HG02840 (cell line): Measurements from ENCODE around the gene HACD3.
A peak's percentile ranks its signal among the peaks of the same experiment; 100 is the strongest.
"Not testable (repeated sequence)": the region's sequence is repeated elsewhere in the genome, so short reads cannot be mapped to it uniquely, and the experiment has no call there.

Experiments used
- ATAC-seq: cut with Tn5 transposase; IDR thresholded peaks from one replicate; pipeline ENCODE4 v1.9.1; 2021; ENCODE audit warnings: mild to moderate bottlenecking, moderate library complexity, moderate number of reproducible peaks; ENCODE audit not compliant: unreplicated experiment, low FRiP score

The HACD3 gene

GRCh38 chr15:65595960-65596359 lies 65.7 kb downstream of the HACD3 start:
- ATAC-seq: no peak

DNA sequence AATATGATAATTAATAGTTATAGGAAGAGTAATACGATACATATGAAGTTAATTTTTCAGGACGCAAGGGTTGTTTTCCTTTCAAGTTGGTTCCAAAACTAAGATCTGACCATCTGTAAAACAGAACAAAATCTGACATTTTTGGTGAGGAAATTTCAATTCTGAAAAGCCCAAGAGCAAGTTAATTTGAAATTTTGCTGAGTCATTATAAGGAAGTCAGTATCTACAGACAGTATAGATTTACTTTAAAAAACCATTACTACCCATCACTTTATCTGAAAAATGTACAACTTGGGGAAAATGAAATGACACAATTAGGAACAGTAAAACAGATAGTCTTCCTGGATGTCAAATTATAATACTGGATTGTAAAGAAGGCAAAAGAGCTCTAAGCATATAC lies 68.2 kb downstream of the HACD3 start:
- ATAC-seq: no peak

DNA sequence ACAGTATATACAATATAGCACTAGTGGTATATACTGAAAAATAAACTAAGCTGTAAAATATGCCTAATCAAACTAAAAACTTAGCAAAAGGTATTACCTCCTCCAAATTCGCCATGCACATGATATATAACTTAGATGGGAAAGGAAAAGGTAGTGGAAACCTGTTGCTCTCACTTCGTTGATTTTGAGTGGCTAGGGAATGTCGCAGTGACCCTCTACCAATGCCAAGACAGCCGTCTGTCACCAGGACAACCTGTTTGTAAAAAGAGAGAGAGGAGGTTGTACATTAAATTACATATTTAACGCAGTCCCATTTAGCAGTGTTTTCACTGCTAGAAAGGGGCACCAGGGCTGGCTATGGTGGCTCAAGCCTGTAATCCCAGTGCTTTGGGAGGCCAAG lies 69.4 kb downstream of the HACD3 start:
- no peak for ATAC-seq

DNA sequence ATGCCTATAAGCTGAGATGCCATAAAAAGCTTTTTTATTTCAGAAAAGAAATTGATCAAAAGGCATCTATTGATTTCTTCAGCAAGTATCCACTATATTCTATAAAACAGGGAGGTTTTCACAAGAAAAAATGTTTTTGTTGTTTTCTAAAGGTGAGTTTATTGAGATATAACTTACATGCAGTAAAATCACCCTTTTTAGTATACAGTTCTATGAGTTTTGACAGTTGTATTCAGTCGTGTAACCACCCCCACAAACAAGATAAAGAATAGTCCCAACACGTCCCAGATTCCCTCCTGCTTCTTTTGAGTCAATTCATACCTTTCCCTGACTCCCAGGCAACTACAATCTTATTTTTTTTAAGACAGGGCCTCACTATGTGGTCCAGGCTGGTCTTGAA lies 72.9 kb downstream of the HACD3 start:
- ATAC-seq: no peak

- ATAC-seq: no peak
These were observed 73.3 kb downstream of the HACD3 start for GRCh38 chr15:65603559-65603958.

GRCh38 chr15:65610871-65611718 lies 80.8 kb downstream of the HACD3 start, which contains the start of gene INTS14:
TSS of gene INTS14 (minus strand) at chr15:65611131. CDS start at chr15:65607380, 3,751 bp downstream.
- peak; percentile 95 for ATAC-seq

DNA sequence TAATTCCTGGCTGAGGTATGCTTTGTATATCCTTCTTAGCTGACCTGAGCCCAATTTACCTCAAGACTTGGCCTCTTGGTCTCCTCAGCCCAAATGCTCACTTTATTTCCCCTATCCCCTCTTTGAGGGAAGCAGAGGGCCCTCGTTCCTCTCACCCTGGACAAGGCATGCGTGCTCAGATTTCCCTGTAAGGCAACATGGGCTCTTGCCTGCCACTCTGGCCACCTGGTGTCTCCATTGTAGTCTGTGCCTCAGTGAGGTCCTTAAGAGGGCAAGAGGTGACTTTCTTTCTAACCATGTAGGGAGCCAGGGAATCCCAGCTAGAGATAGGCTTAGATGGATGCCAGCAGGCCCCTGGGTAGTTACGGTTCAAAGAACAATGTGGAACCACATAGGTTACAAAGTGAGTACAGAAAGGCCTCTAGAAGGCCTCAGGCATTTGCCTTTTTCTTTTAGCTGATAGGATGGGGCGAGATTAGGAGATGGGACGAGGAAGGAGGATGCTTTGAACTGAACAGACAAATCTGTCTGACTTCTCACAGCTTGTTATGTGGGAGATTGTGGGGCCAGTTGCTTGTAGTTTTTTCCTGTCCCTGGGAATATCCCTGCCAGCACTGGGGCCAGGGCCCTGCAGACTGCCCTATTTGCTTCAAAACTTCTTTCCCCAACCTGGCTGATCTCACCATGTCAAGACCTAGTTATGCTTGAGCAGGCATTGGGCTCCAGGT lies 81.8 kb downstream of the HACD3 start:
- no peak for ATAC-seq

DNA sequence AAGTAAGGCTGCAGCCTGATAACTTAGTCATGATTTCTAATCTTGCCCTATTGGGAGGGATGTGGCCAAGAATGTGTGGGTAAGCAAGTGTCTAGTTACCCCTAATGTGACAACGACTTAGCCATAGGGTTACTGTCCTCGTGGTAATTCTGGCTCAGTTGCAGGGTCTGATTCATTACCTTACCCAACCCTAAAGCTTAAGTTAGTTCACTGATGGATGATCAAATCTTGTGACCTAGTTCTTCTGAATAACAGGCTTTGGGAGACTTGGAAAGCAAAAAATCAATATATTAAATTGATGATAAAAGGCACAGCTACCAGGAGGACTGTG lies 82.3 kb downstream of the HACD3 start:
- ATAC-seq: no peak

DNA sequence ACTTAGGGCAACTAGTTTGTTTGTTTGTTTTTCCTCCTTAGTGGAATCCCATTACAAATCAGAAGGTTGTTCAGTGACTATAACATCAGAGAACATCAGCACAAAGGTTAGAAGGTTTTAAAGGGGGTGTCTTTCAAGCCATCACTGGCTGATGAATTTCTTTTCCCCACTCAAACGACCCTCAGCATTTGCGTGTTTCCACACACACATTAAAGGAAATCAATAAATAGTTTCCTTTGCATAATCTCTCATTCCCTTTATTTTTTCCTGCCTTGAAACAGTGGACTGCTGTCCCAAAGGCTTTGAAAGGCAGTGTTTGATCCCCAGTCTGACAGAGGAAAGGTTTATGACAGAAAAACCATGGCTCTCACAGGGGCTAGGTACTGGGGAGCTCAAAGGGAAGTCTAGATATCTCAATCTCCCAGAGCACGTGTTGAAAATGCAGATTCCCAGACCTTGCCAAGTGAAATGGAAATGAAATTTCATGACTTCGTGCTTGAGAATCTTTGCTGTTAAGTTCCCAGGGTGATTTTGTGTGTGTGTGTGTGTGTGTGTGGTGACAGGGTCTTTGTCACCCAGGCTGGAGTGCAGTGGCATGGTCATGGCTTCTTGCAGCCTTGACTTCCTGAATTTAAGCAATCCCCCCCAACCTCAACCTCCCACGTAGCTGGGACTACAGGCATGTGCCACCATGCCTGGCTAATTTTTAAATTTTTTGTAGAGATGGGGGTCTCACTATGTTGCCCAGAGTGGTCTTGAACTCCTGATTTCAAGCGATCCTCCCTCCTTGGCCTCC lies 82.9 kb downstream of the HACD3 start:
- ATAC-seq: no peak

DNA sequence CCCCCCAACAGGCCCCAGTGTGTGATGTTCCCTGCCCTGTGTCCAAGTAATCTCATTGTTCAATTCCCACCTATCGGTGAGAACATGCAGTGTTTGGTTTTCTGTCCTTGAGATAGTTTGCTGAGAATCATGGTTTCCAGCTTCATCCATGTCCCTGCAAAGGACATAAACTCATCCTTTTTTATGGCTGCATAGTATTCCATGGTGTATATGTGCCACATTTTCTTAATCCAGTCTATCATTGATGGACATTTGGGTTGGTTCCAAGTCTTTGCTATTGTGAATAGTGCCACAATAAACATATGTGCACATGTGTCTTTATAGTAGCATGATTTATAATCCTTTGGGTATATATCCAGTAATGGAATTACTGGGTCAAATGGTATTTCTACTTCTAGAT lies 85.6 kb downstream of the HACD3 start:
- not testable (repeated sequence) for ATAC-seq

DNA sequence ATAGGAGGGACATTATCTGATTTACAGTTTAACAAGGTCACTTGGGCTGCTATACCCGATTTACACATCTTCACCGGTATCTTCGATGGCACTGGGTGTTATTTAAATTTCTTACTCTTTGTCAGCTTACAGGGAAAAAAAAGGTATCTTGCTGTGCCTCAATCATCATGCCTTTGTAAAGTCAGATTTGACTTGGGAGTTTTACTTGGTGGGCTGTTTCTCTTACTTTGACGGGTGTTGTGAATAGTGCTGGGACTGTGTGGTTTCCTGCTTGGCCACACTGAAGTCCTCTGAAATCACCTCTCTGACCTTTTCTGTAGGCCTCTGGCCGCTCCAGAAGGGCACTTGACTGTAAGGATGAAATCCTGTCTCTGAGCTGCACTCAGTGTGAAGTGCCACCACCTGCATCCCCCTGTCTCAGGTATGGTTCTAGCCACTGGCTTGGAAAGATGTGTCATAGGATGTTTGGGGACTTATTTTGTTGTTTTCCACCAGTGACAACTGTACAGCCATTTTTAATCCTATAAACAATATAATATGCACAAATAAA lies 88.4 kb downstream of the HACD3 start:
- ATAC-seq: no peak

GRCh38 chr15:65619626-65620290 lies 89.5 kb downstream of the HACD3 start:
- no peak for ATAC-seq

DNA sequence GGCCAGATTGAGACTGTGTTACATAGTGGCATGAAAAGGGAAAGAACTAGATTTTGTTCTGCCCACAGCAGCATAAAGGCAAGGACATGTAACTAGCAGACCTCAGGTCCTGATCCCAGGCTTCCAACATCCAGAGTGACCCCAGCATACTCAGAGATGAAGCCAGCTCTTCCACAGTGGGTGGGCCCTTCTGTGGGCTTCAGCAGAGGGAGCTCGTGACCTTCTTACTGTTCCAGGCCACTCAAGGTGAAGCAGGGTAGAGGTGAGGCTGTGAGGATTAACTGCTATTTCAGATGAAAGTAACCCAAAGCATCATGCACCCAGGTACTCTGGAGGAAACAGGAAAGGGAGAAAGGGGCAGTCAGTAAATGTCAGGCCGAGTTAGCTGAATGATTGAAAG lies 90.6 kb downstream of the HACD3 start:
- ATAC-seq: no peak

- ATAC-seq: no peak
These were observed 91.4 kb downstream of the HACD3 start, which contains the start of gene SLC24A1 for GRCh38 chr15:65621638-65622037. TSS of gene SLC24A1 (plus strand) at chr15:65621938. CDS start at chr15:65624081, 2,143 bp downstream.

DNA sequence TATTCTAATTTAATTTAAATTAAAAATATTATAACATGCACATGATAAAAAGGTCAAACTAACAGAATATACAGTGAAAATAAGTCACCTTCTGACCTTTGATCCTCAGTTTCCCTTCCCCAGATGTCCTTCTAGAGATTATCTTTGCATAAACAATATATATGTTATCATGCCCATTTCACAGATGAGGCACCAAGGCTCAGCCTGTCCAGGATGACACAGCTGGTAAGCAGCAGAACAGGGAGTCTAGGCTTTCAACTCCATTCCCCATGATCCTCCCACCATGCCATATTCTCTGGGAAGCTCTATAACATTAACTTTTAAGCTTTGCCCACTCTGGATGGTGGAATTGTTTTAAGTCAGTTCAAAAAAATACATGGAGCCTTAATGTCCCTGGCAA lies 92.8 kb downstream of the HACD3 start:
- ATAC-seq: no peak

DNA sequence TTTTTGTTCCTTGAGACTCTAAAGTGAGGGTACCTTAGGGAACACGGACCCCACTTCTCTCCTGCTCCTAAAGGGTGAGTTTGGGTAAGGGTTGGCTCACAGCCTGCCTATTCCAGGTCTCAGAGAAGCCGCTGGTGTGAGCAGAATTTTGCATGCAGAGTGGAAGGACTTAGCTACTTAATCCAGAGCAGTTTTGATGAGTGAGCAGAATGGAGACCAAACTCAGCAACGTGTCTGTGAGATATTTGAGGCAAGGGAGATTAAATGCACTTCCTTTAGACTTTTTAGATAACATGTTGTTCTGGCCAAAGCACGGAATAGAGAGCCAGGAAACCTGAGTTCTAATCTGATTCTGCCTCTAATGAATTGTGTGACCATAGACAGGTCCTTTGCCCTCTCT lies 96.6 kb downstream of the HACD3 start:
- ATAC-seq: no peak
